Endothelial cell of hepatic sinusoid (primary cell): ENCODE measurements around the gene CXorf49B.

Experiments
- in situ Hi-C: cut with HindIII; loops from 2 replicates; pipeline ENCODE4 v1.10.0; 2017; ENCODE audit warnings: low sequenced_read_pairs

CXorf49B gene

DNA sequence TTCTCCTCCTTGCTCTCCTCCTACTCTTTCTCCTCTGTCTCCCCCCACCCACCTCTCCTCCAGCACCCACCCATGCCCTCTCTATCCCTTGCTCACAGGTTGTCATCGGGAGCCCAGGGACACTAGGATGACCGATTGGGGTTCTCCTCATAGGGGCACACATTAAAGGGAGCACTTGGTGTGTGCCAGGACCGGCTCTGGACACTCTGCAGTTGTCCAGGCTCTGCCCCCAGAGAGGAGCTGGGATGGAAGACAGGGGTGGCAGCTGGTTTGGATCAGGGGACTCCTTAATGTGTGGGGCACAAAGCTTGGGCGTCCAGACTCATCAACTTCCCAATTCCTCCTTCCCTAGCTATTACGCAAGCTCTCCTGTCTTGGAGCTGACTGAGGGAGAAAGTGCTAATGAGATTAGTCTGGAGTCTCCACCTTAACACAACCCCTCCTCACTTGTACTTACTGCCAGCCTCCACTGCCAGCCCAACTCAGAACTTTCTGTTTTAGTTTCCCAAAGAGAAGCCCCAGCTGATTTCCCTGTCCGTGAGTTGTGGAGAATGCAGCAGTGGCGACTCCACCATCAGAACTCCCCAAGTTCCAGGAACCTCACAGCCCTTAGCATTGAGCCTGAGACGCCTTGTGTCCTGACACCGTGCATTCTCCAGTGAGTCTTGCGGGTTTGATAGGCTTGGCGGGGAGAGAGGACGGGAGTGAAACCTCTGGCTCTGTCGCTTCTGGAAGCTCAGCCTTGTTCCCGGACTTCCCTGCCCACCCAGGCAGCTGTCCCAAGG is 52.2 kb downstream of the CXorf49B start:
- in situ Hi-C loops, result no loop called here

- in situ Hi-C loops, result no loop called here
Measured at GRCh38 chrX:71815906-71816156, 52.7 kb downstream of the CXorf49B start.
